Activated CD4-positive, alpha-beta T cell treated with anti-CD3 and anti-CD28 coated beads for 36 hours (primary cell): ENCODE measurements around the gene PRKAR1B. TPM values are rescaled to one million over a fixed set of nuclear protein-coding genes. Genes with fewer than 3 reads are reported as not detected.

Experiments
- ATAC-seq: fragments of 200-7000 bp; cut with Tn5 transposase; one replicate; pipeline ENCODE4 v1.10.0; 2021; ENCODE audit warnings: mild to moderate bottlenecking, moderate library complexity
- CTCF ChIA-PET: fragments of 350-600 bp; sonication (Branson Sonifier 250); formaldehyde crosslinking; loops from one replicate; lab custom pipeline; 2021; ENCODE audit warnings: antibody characterized with exemption; lab: Charles Lee
- POLR2A ChIA-PET: fragments of 350-600 bp; sonication (Branson Sonifier 250); formaldehyde crosslinking; loops from one replicate; lab custom pipeline; 2021; ENCODE audit warnings: antibody characterized with exemption, inconsistent platforms; lab: Charles Lee
- DNase-seq: peaks from one replicate; pipeline ENCODE4 v3.0.0-alpha.2; 2020
- H3K27ac Mint-ChIP-seq: one replicate; pipeline ENCODE4 v1.8.0; 2021; ENCODE audit warnings: mixed read lengths
- H3K27me3 Mint-ChIP-seq: one replicate; pipeline ENCODE4 v1.8.0; 2021; ENCODE audit warnings: mixed read lengths
- H3K36me3 Mint-ChIP-seq: one replicate; pipeline ENCODE4 v1.8.0; 2021; ENCODE audit warnings: low read depth, mixed read lengths
- H3K4me1 Mint-ChIP-seq: one replicate; pipeline ENCODE4 v1.8.0; 2021; ENCODE audit warnings: mixed read lengths
- H3K4me3 Mint-ChIP-seq: one replicate; pipeline ENCODE4 v1.8.0; 2021; ENCODE audit warnings: mild to moderate bottlenecking, moderate library complexity, mixed read lengths
- H3K9me3 Mint-ChIP-seq: one replicate; pipeline ENCODE4 v1.8.0; 2021; ENCODE audit warnings: low read depth, mixed read lengths
- intact Hi-C, 2 experiments: fragments of 100-400 bp; cut with DNase I in 1 of 2; cut with micrococcal nuclease in 1 of 2; formaldehyde crosslinking; loops; one replicate each; pipeline versions ENCODE4 v1.14.2 to v1.15.1; 2022 to 2024; cut with DNase I, micrococcal nuclease
- total RNA-seq, 2 experiments: library from RNA; stranded (reverse); gene quantifications; one replicate each; pipeline ENCODE4 v1.2.3, GENCODE V29; 2021

The PRKAR1B gene
- total RNA-seq, 2 experiments from 2014 or later = 37.0 to 41.0 TPM

DNA sequence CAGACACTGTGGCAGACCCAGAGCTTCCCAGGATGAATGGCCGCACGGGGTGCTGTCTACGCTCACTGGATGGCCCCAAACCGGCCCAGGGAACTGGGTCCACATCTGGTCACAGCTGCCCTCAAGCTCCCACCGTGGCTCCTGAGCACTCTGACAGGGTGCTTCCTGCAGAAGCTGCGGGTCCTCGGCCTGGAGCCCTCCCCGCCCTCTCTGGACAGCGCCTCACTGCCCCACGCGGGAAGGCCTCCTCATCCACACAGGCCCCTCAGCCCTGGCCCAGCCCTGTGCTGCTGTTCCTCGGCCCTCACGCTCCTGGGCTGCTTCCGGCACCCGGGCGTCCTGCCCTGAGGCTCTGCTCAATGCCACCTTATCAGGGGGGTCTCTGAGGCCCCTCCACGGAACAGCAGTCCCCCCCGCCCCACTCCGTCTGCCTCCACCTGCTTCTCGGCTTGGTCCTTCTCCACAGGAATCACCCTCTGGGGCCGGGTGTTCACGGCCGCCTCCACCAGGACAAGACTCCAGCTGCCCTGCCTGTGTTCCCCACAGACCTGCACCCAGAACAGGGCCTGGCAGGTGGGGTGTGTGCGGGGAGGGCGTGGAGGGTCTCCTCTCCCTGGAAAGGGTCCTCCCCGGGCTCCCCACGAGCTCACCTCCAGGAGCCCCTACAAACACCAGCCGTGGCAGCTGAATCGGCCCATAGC is 132.0 kb downstream of the PRKAR1B start:
- intact Hi-C loops = no loop called here
- Mint-ChIP-seq H3K27me3 (no peaks in the 10 kb centered on the region), H3K36me3 (peaks cover 23% of the 10 kb centered on the region), H3K9me3 (peaks cover 2% of the 10 kb centered on the region), H3K4me1 (peaks cover 35% of the 10 kb centered on the region), H3K4me3 (no peak overlapping the region), H3K27ac (no peak overlapping the region)
- ATAC-seq (no peak), DNase-seq (no peak)
- POLR2A ChIA-PET = interaction anchor here (0.5 kb wide), 1 partner anchor 910 kb away, joined by 6 read pairs; no protein-coding TSS in a partner anchor
- CTCF ChIA-PET = no interaction called here

DNA sequence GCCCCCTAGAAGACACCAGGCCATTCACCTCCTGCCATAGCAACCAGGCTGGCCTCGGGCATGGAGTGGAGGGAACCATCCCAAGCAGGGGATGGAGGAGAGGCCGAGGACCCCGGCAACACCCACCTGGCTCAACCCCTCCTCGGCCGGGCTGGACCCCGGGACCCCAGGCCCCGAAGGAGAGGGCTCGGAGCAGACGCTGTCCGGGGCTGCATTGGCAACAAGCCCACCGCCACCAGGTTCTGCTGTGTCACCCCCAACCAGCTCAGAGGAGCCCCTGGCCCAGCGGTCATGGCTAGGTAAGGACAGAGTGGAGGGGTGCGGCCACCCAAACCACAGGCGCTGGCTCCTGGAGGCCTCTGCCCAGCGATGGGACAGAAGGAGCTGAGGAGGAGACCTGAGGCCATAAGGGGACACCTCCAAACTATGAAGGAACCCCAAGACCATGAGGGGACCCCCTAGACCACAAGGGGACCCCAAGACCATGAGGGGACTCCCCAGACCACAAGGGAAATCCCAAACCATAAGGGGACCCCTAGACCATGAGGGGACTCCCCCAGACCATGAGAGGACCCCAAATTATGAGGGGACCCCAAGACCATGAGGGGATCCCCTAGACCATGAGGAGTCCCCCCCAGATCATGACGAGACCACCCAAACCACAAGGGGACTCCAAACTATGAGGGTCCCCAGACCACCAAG is 132.7 kb downstream of the PRKAR1B start:
- Mint-ChIP-seq H3K4me1 (peaks cover 31% of the 10 kb centered on the region), H3K36me3 (peaks cover 22% of the 10 kb centered on the region), H3K4me3 (no peak overlapping the region), H3K27ac (no peak overlapping the region), H3K9me3 (peaks cover 2% of the 10 kb centered on the region), H3K27me3 (no peaks in the 10 kb centered on the region)
- intact Hi-C loops = no loop called here
- ATAC-seq (no peak), DNase-seq (no peak)
- ChIA-PET POLR2A (interaction anchor here (1.0 kb wide), 1 partner anchor 25 kb away, joined by 5 read pairs; no protein-coding TSS in a partner anchor), CTCF (no interaction called here)

- CTCF ChIA-PET = no interaction called here
- peaks cover 6% of the 10 kb centered on the region for H3K9me3 Mint-ChIP-seq
- POLR2A ChIA-PET = interaction anchor here (1.0 kb wide), 1 partner anchor 26 kb away, joined by 5 read pairs; no protein-coding TSS in a partner anchor
- DNase-seq = peak; percentile 53
- peaks cover 31% of the 10 kb centered on the region for H3K36me3 Mint-ChIP-seq
- peak overlapping the region; percentile 55 for H3K27ac Mint-ChIP-seq
- H3K27me3 Mint-ChIP-seq = no peaks in the 10 kb centered on the region
- peaks cover 27% of the 10 kb centered on the region for H3K4me1 Mint-ChIP-seq
- H3K4me3 Mint-ChIP-seq = no peak overlapping the region
- peak; percentile 35 for ATAC-seq
- intact Hi-C loops = no loop called here
These were observed 133.6 kb downstream of the PRKAR1B start for GRCh38 chr7:593324-594115.

DNA sequence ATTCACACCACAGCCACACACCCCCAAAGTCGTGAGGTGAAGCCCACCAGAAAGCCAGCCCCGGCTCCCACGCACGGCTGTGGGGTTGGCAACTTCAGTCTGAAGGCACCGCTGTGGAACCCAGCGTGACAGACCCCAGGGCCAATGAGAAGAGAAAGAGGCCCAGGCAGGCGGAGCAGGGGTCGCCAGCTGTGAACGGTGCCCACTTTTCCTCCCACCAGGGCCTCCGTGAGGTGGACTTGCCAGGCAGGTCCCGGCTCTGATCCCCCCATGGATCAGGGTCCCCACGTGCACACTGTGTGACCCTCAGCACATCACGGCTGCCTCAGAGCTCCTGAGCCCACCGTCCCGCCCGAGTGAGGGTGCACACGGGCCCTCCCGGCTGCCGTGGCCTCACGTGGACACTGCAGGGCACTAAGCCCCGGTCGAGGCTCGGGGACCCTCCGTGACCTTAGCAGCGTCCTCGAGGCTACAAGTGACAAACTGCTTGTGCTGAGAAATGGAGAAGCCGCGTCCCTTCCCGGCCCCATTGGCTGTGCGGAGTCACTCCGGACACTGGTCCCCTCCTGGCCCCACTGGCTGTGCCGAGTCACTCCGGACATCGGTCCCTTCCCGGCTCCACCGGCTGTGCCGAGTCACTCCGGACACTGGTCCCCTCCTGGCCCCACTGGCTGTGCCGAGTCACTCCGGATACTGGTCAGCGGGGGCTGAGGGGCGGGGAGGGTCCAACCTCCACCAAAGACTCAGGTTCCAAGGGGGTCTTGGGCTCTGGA is 135.0 kb downstream of the PRKAR1B start:
- H3K4me1 Mint-ChIP-seq = peaks cover 24% of the 10 kb centered on the region
- no peak overlapping the region for H3K4me3 Mint-ChIP-seq
- peaks cover 10% of the 10 kb centered on the region for H3K9me3 Mint-ChIP-seq
- no peaks in the 10 kb centered on the region for H3K27me3 Mint-ChIP-seq
- H3K27ac Mint-ChIP-seq = no peak overlapping the region
- ChIA-PET POLR2A (interaction anchor here (0.6 kb wide), 1 partner anchor 28 kb away, joined by 4 read pairs; no protein-coding TSS in a partner anchor), CTCF (no interaction called here)
- ATAC-seq = no peak
- intact Hi-C loops = no loop called here
- no peak for DNase-seq
- peaks cover 39% of the 10 kb centered on the region for H3K36me3 Mint-ChIP-seq

- Mint-ChIP-seq H3K36me3 (peaks cover 45% of the 10 kb centered on the region), H3K9me3 (peaks cover 16% of the 10 kb centered on the region), H3K27me3 (no peaks in the 10 kb centered on the region), H3K4me3 (no peak overlapping the region), H3K4me1 (peaks cover 30% of the 10 kb centered on the region), H3K27ac (no peak overlapping the region)
- ChIA-PET CTCF (no interaction called here), POLR2A (interaction anchor here (0.6 kb wide), 2 partner anchors 16 to 29 kb away, joined by 3 to 4 read pairs; no protein-coding TSS in a partner anchor)
- intact Hi-C loops = no loop called here
- DNase-seq (no peak), ATAC-seq (no peak)
These were observed 136.1 kb downstream of the PRKAR1B start for GRCh38 chr7:590731-591551.

DNA sequence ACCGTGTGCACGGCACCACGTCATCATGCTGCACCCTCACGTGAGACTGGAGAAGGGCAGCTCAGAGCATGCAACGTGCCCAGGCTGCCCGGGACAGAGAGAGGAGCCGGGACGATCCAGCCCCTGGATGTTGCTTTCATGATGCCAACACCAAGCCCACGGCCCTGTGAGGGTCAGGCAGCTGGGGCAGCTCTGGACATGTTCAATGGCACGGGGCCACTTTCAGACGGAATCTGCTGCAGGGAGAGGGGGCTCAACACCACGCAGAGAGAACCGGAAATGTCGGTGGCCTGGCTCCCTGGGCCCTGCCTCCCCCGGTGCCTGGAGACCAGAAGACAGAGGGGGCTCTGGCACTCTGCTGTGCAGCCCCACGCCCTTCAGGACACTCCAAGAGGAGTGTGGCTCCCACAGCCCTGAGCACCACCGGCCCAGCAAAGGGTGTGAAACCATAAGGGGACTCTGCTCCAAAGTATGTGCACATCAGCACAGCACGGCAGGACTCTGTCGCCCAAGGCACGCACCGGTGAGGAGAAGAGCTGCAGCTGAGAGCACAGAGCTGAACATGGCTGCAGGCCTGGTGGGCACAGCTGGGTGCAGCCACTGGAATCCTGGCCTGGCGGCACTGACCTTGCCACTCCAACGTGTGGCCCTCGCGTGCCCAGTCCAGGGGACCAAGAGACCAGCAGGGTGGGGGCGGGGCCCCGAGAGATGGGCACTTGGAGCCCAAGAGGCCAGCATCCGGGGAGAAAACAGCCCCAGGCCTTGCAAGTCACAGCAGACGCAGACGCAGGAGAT is 137.1 kb downstream of the PRKAR1B start:
- intact Hi-C loops = loop anchor here in 1 of 2 experiments (5.0 kb wide), 1 partner anchor 258 kb away; no protein-coding TSS in a partner anchor
- ChIA-PET POLR2A (interaction anchor here (0.6 kb wide), 1 partner anchor 10 kb away, joined by 3 read pairs; no protein-coding TSS in a partner anchor), CTCF (interaction anchor here (0.8 kb wide), 1 partner anchor 10 kb away, joined by 4 read pairs; no protein-coding TSS in a partner anchor)
- H3K27ac Mint-ChIP-seq = no peak overlapping the region
- H3K4me1 Mint-ChIP-seq = peaks cover 33% of the 10 kb centered on the region
- DNase-seq (no peak), ATAC-seq (no peak)
- H3K4me3 Mint-ChIP-seq = no peak overlapping the region
- peaks cover 48% of the 10 kb centered on the region for H3K36me3 Mint-ChIP-seq
- H3K9me3 Mint-ChIP-seq = peaks cover 19% of the 10 kb centered on the region
- H3K27me3 Mint-ChIP-seq = no peaks in the 10 kb centered on the region

DNA sequence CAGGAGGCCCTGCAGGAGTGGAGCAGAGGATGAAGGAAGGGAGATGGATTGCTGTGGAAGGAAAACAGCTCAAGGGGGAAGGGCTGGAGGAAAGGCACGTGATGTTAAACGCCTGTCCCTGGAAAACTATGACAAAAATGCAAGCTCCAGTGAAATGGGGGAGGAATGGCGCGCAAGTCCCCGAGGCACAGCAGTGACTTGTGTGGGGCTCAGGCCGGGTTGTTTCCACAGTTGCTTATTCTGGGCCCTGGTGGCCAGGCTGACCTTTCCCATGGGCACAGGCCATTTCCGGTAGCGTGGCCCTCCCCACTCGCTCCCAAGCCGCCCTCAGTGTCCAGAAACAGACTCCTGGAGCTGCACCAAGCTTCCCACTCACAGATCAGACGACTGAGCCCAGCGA is 139.3 kb downstream of the PRKAR1B start:
- ChIA-PET POLR2A (no interaction called here), CTCF (interaction anchor here (0.5 kb wide), 1 partner anchor 19 kb away, joined by 3 read pairs; no protein-coding TSS in a partner anchor)
- peaks cover 40% of the 10 kb centered on the region for H3K4me1 Mint-ChIP-seq
- peaks cover 68% of the 10 kb centered on the region for H3K36me3 Mint-ChIP-seq
- H3K9me3 Mint-ChIP-seq = peaks cover 19% of the 10 kb centered on the region
- DNase-seq = no peak
- intact Hi-C loops = loop anchor here in 1 of 2 experiments (5.0 kb wide), 1 partner anchor 255 kb away; no protein-coding TSS in a partner anchor
- H3K27ac Mint-ChIP-seq = no peak overlapping the region
- no peak overlapping the region for H3K4me3 Mint-ChIP-seq
- ATAC-seq = no peak
- no peaks in the 10 kb centered on the region for H3K27me3 Mint-ChIP-seq

GRCh38 chr7:586494-586893 is 140.6 kb downstream of the PRKAR1B start:
- Mint-ChIP-seq H3K4me1 (peaks cover 37% of the 10 kb centered on the region), H3K9me3 (peaks cover 19% of the 10 kb centered on the region), H3K27me3 (no peaks in the 10 kb centered on the region), H3K4me3 (no peak overlapping the region), H3K27ac (peak overlapping the region; percentile 96), H3K36me3 (peaks cover 66% of the 10 kb centered on the region)
- no peak for DNase-seq
- CTCF ChIA-PET = no interaction called here
- POLR2A ChIA-PET = no interaction called here
- ATAC-seq = no peak
- intact Hi-C loops = loop anchor here in 1 of 2 experiments (5.0 kb wide), 1 partner anchor 254 kb away; no protein-coding TSS in a partner anchor

DNA sequence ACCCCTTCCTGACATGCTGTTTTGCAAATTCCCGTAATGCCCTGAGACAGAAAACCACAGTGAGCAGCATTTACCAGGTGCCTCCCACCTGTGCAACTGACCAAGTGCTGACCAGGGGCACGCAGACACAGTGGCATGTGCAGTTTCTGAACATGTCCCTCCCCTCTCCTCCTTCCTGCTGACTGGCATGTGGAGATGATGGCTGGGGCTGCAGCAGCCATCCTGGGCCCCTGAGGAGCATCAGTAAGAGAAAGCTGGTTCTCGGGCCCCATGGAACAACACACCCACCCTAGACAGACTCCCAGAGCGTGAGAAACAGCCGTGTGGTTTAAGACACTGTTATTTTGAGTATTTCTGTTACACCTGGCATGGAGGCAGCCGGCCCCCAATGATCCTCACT is 141.2 kb downstream of the PRKAR1B start:
- Mint-ChIP-seq H3K9me3 (peaks cover 19% of the 10 kb centered on the region), H3K27ac (peak overlapping the region; percentile 96), H3K27me3 (no peaks in the 10 kb centered on the region), H3K36me3 (peaks cover 64% of the 10 kb centered on the region), H3K4me3 (no peak overlapping the region), H3K4me1 (peaks cover 37% of the 10 kb centered on the region)
- DNase-seq = peak; percentile 22
- intact Hi-C loops = loop anchor here in 1 of 2 experiments (1.0 to 5.0 kb wide), 6 partner anchors 15 to 254 kb away; partner anchors contain the start of gene PDGFA
- ATAC-seq = no peak
- POLR2A ChIA-PET = interaction anchor here (0.7 to 1.1 kb wide), 2 partner anchors 13 to 19 kb away, joined by 3 to 4 read pairs; no protein-coding TSS in a partner anchor
- CTCF ChIA-PET = interaction anchor here (1.1 kb wide), 1 partner anchor 12 kb away, joined by 3 read pairs; no protein-coding TSS in a partner anchor
